Neural progenitor cell (in vitro differentiated cells): ENCODE measurements around the gene AKAP9. TPM values are rescaled to one million over a fixed set of nuclear protein-coding genes. Genes with fewer than 3 reads are reported as not detected.
"Not testable (repeated sequence)": the region's sequence is repeated elsewhere in the genome, so short reads cannot be mapped to it uniquely, and the experiment has no call there.

Source experiments
- DNase-seq: peaks from one replicate; pipeline ENCODE4 v3.0.0-alpha.2; 2016; ENCODE audit warnings: low spot score
- H2AFZ ChIP-seq: fragments of 200-600 bp; sonication (generic); replicated peaks from 2 replicates; pipeline ENCODE4 v1.6.1; 2016; ENCODE audit warnings: antibody characterized with exemption
- H3F3A ChIP-seq: fragments of 200-600 bp; sonication (generic); 2 replicates; pipeline ENCODE4 v1.6.1; 2016; ENCODE audit warnings: antibody characterized with exemption, low read depth
- H3K27ac ChIP-seq: fragments of 200-600 bp; sonication (generic); 2 replicates; pipeline ENCODE4 v1.5.1; 2016; ENCODE audit warnings: mild to moderate bottlenecking
- H3K27me3 ChIP-seq: fragments of 200-600 bp; sonication (generic); 2 replicates; pipeline ENCODE4 v1.6.1; 2016; ENCODE audit warnings: mild to moderate bottlenecking, moderate library complexity
- H3K36me3 ChIP-seq: fragments of 200-600 bp; sonication (generic); 2 replicates; pipeline ENCODE4 v1.5.1; 2016
- H3K4me1 ChIP-seq: fragments of 200-600 bp; sonication (generic); 2 replicates; pipeline ENCODE4 v1.6.1; 2016; ENCODE audit warnings: mixed run types
- H3K4me2 ChIP-seq: fragments of 200-600 bp; sonication (generic); 2 replicates; pipeline ENCODE4 v1.6.1; 2016
- H3K4me3 ChIP-seq: fragments of 200-600 bp; sonication (generic); 2 replicates; pipeline ENCODE4 v1.5.1; 2016
- H3K79me2 ChIP-seq: fragments of 200-600 bp; sonication (generic); 2 replicates; pipeline ENCODE4 v1.6.1; 2016; ENCODE audit warnings: low read depth
- H3K9ac ChIP-seq: fragments of 200-600 bp; sonication (generic); 2 replicates; pipeline ENCODE4 v1.6.1; 2016
- H3K9me3 ChIP-seq: fragments of 200-600 bp; sonication (generic); 2 replicates; pipeline ENCODE4 v1.5.1; 2016; ENCODE audit warnings: low read depth
- H4K20me1 ChIP-seq: fragments of 200-600 bp; sonication (generic); 2 replicates; pipeline ENCODE4 v1.6.1; 2016; ENCODE audit warnings: low read depth
- H3K27ac Mint-ChIP-seq: 3 replicates; pipeline ENCODE4 v1.8.0; 2021; ENCODE audit warnings: mixed read lengths
- H3K27me3 Mint-ChIP-seq: 2 replicates; pipeline ENCODE4 v1.8.0; 2022; ENCODE audit warnings: low read depth, mild to moderate bottlenecking, inconsistent platforms, moderate library complexity, mixed read lengths; ENCODE audit not compliant: insufficient read depth
- H3K36me3 Mint-ChIP-seq: 3 replicates; pipeline ENCODE4 v1.8.0; 2021; ENCODE audit warnings: mixed read lengths
- H3K4me1 Mint-ChIP-seq: 3 replicates; pipeline ENCODE4 v1.8.0; 2021; ENCODE audit warnings: mixed read lengths
- H3K4me3 Mint-ChIP-seq: 3 replicates; pipeline ENCODE4 v1.8.0; 2021; ENCODE audit warnings: mild to moderate bottlenecking, moderate library complexity, mixed read lengths
- H3K9me3 Mint-ChIP-seq: 3 replicates; pipeline ENCODE4 v1.8.0; 2020; ENCODE audit warnings: mixed read lengths
- EZH2 ChIP-seq: fragments of 200-600 bp; sonication (generic); IDR thresholded peaks from 2 replicates; pipeline ENCODE4 v1.6.1; 2017; ENCODE audit warnings: antibody characterized with exemption, mild to moderate bottlenecking, moderate library complexity
- EZH2phosphoT487 ChIP-seq: fragments of 200-600 bp; sonication (generic); IDR thresholded peaks from 2 replicates; pipeline ENCODE4 v1.6.1; 2017; ENCODE audit warnings: antibody characterized with exemption
- total RNA-seq: library from RNA; depleted of rRNA; stranded (reverse); fragments of >200 nt; gene quantifications from 2 replicates; pipeline ENCODE4 v1.2.3, GENCODE V29; 2015; ENCODE audit warnings: low replicate concordance
- TF ChIP-seq, protein P1 (sequence below): fragments of 200-600 bp; sonication (generic); IDR thresholded peaks from 2 replicates; pipeline ENCODE4 v1.5.1; 2017; ENCODE audit warnings: antibody characterized with exemption, mild to moderate bottlenecking

The AKAP9 gene
- total RNA-seq, 1 donor from 2014 or later: 93.4 TPM

DNA sequence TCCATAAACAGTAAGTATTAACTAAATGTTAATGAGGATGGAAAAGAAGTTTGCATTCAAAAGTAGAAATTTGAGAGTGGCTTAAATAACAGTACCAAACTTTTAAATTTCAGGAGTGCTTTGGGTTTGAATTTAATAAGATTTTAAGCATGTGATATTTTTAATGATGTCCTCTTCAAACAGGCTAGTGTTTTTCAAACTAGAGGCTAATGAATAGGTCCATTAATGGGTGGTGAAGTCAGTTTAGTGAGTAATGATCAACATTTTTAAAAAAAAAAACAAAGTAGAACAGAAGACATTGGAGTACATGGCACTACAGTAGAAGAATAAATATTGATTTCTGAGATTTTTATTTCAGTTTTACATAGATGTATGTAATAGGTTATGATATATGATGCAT lies 72.9 kb downstream of the AKAP9 start:
- no peaks in the 10 kb centered on the region for H3K4me1 ChIP-seq
- DNase-seq: no peak
- Mint-ChIP-seq H3K4me3 (no peak overlapping the region), H3K9me3 (peaks cover 17% of the 10 kb centered on the region), H3K36me3 (peaks cover 46% of the 10 kb centered on the region), H3K27me3 (no peaks in the 10 kb centered on the region), H3K27ac (no peak overlapping the region), H3K4me1 (no peaks in the 10 kb centered on the region)
- H3K36me3 ChIP-seq: peaks cover 39% of the 10 kb centered on the region
- H3K79me2 ChIP-seq: no peaks in the 10 kb centered on the region
- H2AFZ ChIP-seq: no peak overlapping the region
- no peaks in the 10 kb centered on the region for H4K20me1 ChIP-seq
- H3K9ac ChIP-seq: no peak overlapping the region
- no peak for TF ChIP-seq EZH2
- peaks cover 10% of the 10 kb centered on the region for H3K9me3 ChIP-seq
- no peaks in the 10 kb centered on the region for H3F3A ChIP-seq
- H3K4me2 ChIP-seq: no peak overlapping the region
- H3K4me3 ChIP-seq: no peak overlapping the region
- no peaks in the 10 kb centered on the region for H3K27me3 ChIP-seq
- no peak overlapping the region for H3K27ac ChIP-seq

DNA sequence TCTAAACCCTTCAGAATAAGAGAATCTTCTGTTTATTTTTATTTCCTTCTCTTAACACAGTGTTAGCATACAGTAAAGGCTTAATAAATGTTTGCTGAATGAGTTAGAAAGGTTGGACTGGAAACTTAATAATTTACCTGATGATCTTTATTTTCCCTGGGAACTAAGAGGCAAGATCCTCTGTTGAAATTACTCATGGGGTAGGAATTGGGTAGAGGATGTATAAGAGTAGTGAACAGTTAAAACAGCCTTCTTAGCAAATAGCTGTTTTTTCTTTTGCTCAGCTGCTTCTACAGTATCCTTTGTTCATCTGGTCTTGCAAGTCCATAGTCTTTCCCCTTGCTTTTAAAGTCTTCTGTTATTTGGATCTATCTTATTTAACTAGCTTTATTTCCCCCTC lies 80.0 kb downstream of the AKAP9 start:
- TF ChIP-seq, protein P1, sequence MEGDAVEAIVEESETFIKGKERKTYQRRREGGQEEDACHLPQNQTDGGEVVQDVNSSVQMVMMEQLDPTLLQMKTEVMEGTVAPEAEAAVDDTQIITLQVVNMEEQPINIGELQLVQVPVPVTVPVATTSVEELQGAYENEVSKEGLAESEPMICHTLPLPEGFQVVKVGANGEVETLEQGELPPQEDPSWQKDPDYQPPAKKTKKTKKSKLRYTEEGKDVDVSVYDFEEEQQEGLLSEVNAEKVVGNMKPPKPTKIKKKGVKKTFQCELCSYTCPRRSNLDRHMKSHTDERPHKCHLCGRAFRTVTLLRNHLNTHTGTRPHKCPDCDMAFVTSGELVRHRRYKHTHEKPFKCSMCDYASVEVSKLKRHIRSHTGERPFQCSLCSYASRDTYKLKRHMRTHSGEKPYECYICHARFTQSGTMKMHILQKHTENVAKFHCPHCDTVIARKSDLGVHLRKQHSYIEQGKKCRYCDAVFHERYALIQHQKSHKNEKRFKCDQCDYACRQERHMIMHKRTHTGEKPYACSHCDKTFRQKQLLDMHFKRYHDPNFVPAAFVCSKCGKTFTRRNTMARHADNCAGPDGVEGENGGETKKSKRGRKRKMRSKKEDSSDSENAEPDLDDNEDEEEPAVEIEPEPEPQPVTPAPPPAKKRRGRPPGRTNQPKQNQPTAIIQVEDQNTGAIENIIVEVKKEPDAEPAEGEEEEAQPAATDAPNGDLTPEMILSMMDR: no peak
- TF ChIP-seq EZH2 (no peak), EZH2phosphoT487 (no peak)
- Histone ChIP-seq H3K9ac (no peak overlapping the region), H3F3A (no peaks in the 10 kb centered on the region), H2AFZ (no peak overlapping the region), H3K4me2 (no peak overlapping the region), H3K4me1 (no peaks in the 10 kb centered on the region), H3K36me3 (peaks cover 39% of the 10 kb centered on the region), H3K4me3 (no peak overlapping the region), H3K27me3 (no peaks in the 10 kb centered on the region), H3K27ac (no peak overlapping the region), H3K79me2 (no peaks in the 10 kb centered on the region), H4K20me1 (no peaks in the 10 kb centered on the region), H3K9me3 (peaks cover 5% of the 10 kb centered on the region)
- no peak overlapping the region for H3K4me3 Mint-ChIP-seq
- H3K9me3 Mint-ChIP-seq: peaks cover 5% of the 10 kb centered on the region
- peaks cover 30% of the 10 kb centered on the region for H3K36me3 Mint-ChIP-seq
- H3K27ac Mint-ChIP-seq: no peak overlapping the region
- H3K4me1 Mint-ChIP-seq: no peaks in the 10 kb centered on the region
- no peaks in the 10 kb centered on the region for H3K27me3 Mint-ChIP-seq
- no peak for DNase-seq

DNA sequence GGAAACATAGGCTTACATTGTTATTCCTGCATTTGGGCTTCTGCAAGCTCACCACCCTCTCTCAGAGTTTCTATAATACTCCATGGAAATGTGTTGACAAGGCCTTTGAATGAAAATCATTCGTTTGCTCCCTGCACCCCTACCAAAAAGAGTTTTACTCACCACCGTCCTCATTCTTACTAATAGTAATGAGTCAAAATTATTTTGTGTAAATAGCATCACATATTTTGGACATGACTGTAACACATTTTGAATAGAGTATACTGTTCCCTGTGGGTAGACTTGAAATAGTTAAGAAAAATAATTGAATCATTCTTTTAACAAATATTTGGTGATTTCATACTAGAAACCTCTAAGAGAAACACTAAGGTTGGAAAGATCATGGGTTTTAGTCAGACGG lies 84.6 kb downstream of the AKAP9 start:
- Histone ChIP-seq H2AFZ (no peak overlapping the region), H3K9ac (no peak overlapping the region), H3K4me1 (no peaks in the 10 kb centered on the region), H3K79me2 (no peaks in the 10 kb centered on the region), H3F3A (no peaks in the 10 kb centered on the region), H3K4me2 (no peak overlapping the region), H3K4me3 (no peak overlapping the region), H3K9me3 (peaks cover 6% of the 10 kb centered on the region), H3K36me3 (peaks cover 39% of the 10 kb centered on the region), H3K27me3 (no peaks in the 10 kb centered on the region), H4K20me1 (no peaks in the 10 kb centered on the region), H3K27ac (no peak overlapping the region)
- peaks cover 41% of the 10 kb centered on the region for H3K36me3 Mint-ChIP-seq
- DNase-seq: no peak
- no peaks in the 10 kb centered on the region for H3K4me1 Mint-ChIP-seq
- peaks cover 17% of the 10 kb centered on the region for H3K9me3 Mint-ChIP-seq
- H3K27me3 Mint-ChIP-seq: peaks cover 2% of the 10 kb centered on the region
- TF ChIP-seq EZH2 (no peak), EZH2phosphoT487 (no peak)
- TF ChIP-seq, protein P1: no peak
- no peak overlapping the region for H3K4me3 Mint-ChIP-seq
- H3K27ac Mint-ChIP-seq: no peak overlapping the region

DNA sequence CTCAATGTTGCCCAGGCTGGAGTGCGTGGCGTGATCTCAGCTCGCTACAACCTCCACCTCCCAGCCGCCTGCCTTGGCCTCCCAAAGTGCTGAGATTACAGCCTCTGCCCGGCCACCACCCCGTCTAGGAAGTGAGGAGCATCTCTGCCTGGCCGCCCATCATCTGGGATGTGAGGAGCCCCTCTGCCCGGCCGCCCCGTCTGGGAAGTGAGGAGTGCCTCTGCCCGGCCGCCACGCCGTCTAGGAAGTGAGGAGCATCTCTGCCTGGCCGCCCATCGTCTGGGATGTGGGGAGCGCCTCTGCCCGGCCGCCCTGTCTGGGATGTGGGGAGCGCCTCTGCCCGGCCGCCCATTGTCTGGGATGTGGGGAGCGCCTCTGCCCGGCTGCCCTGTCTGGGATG lies 86.0 kb downstream of the AKAP9 start:
- H3K79me2 ChIP-seq, H3K4me1 Mint-ChIP-seq, H3K4me1 ChIP-seq, DNase-seq, H3K4me2 ChIP-seq, H3K4me3 ChIP-seq, H4K20me1 ChIP-seq, H3K9ac ChIP-seq, H3K27me3 ChIP-seq, H3K27ac Mint-ChIP-seq, H3F3A ChIP-seq, H3K27ac ChIP-seq, H3K9me3 ChIP-seq, H3K27me3 Mint-ChIP-seq, H2AFZ ChIP-seq, H3K4me3 Mint-ChIP-seq: not testable (repeated sequence)
- peaks cover 47% of the 10 kb centered on the region for H3K36me3 ChIP-seq
- Mint-ChIP-seq H3K36me3 (peaks cover 44% of the 10 kb centered on the region), H3K9me3 (peaks cover 17% of the 10 kb centered on the region)

DNA sequence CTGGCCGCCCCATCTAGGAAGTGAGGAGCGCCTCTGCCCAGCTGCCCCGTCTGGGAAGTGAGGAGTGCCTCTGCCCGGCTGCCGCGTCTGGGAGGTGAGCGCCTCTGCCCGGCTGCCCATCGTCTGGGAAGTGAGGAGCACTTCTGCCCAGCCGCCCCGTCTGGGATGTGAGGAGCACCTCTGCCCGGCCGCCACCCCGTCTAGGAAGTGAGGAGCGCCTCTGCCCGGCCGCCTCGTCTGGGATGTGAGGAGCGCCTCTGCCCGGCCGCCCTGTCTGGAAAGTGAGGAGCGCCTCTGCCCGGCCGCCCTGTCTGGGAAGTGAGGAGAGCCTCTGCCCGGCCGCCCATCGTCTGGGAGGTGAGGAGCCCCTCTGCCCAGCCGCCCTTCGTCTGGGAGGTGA lies 86.5 kb downstream of the AKAP9 start:
- not testable (repeated sequence) for H3K4me3 ChIP-seq, H2AFZ ChIP-seq, H3K27ac ChIP-seq, H3F3A ChIP-seq, H3K27ac Mint-ChIP-seq, H4K20me1 ChIP-seq, H3K9me3 ChIP-seq, H3K27me3 Mint-ChIP-seq, H3K4me3 Mint-ChIP-seq, H3K4me1 ChIP-seq, H3K27me3 ChIP-seq, DNase-seq, H3K4me1 Mint-ChIP-seq, H3K9ac ChIP-seq, H3K79me2 ChIP-seq, H3K4me2 ChIP-seq
- peaks cover 46% of the 10 kb centered on the region for H3K36me3 ChIP-seq
- Mint-ChIP-seq H3K36me3 (peaks cover 46% of the 10 kb centered on the region), H3K9me3 (peaks cover 17% of the 10 kb centered on the region)
